Ramos (cell line): Measurements from ENCODE around the gene SLC12A3.

Source experiments
- in situ Hi-C: fragments of 300-500 bp; cut with MboI; formaldehyde crosslinking; loops from one replicate; pipeline ENCODE4 v1.14.3; 2022; ENCODE audit warnings: low sequenced_read_pairs; ENCODE audit not compliant: unreplicated experiment

Gene SLC12A3

DNA sequence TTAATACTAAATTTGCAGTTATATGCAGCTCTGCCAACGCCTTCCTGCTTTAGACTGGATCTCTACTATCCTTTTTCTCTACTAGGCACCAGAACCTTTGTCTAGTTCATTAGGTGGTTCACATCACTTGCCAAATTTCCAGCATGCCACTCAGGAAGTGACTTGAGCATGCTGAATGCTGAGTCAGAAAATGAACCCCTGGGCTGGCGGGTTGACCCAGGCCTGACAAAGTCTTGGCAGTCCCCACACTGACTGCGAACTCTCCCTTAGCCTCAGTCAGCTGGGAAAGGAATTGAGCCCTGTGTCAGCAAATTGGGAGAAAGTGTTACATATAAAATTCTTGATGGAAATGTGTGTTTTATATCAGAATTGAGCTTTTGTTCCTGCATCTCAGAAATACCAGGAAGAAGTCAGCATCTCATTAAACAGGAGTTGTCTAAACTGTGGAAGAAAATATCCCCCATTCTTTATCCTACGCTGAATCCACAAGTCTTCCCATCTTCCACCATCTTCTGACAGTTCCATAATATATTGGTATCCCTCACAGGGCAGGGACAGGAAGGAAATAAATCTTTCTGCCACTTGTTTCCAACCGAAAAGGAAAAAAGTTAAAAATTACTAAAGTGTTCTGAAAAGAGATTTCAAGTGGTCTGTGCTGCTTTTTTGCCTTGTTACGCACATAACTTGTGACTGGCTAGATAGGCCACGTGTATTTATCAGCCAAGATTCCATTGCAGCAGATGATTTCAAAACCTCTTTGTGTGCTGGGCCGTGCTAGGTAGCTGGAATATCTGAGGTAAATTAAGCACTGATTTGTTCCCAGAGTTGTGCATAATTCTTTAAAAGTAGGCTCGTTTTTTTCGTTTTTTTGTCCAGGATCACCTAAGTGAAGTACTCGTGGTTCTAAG is 16.7 kb upstream of the SLC12A3 start:
- in situ Hi-C loops: no loop called here

DNA sequence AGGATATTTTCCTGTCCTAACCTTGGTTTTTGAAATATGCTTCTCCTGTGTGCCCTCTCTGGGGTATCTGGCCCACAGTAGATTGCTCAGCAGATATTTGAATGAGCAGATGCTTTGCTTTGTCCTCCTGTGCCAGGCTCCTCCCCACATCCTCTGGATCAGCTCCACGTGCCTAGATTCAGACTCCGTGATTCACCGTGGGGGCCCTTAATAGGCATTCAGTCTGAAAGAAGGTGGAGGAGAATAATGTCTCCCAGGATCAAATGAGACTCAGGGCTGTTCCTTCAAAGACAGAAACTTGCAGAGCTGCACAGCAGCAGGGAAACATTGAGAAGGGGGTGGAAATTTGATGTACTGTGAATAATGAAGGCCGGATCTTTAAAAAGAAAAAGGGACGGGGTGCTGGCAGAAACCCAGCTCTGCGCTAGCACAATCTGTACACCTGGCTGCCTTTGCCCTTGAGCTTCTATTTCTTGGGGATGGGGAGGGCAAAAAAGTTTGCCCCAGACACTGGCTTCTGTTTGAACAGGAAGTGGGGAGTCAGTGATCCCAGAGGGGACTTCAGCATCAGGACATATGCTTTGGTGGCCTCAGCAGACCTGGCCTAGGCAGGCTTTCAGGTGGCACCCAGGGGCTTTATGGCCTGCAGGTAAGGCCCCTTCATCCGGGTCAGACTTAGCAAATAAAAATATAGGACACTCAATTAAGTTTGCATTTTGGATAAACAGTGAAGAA is 15.9 kb upstream of the SLC12A3 start:
- in situ Hi-C loops: no loop called here

DNA sequence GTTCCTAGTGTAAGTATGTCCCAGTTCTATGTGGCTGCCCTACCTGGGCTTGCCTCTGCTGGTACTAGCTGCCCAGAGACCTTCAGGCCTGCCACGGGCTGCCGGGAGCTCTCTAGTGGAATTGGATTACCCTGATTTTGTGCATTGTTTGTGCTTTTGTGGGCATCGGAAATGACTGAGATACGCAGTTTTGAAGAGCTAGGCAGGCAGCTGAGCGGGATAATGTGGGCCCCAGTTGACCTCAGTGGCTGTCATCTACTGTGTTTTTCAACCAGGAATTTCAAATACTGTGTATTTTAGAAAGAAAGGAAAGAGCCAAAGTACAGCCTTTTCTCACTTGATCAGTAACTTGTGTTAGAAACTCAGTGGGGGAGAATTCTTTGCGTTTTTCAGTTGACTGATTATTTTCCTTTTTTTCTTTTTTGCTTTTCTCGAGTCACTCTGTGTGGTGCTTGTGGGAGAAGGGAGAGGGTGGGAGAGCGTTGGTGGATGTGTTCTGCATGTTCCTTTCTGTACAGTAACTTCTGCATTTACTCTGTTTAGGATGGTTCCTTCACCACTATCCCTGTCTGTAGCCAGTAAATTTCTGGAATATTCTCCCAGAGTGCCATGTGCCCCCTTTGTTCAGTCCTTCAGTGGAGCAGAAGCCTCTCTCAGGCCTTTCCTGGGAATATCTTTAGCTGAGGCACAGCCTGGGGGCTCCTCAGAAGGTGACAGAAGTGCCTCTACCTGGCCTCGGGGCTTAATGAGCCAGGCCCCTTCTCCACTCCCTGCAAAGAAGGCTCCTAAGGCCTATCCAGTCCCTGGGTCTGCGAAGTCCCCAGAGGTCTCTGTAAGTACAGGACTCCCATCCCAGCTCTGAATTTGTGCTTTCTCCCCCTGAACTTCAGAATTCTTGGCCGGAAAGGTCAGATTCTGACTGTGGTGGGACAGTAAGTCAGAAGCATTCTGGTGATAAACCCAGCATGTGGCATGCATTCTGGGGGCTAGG is 15.0 kb upstream of the SLC12A3 start:
- in situ Hi-C loops: no loop called here

DNA sequence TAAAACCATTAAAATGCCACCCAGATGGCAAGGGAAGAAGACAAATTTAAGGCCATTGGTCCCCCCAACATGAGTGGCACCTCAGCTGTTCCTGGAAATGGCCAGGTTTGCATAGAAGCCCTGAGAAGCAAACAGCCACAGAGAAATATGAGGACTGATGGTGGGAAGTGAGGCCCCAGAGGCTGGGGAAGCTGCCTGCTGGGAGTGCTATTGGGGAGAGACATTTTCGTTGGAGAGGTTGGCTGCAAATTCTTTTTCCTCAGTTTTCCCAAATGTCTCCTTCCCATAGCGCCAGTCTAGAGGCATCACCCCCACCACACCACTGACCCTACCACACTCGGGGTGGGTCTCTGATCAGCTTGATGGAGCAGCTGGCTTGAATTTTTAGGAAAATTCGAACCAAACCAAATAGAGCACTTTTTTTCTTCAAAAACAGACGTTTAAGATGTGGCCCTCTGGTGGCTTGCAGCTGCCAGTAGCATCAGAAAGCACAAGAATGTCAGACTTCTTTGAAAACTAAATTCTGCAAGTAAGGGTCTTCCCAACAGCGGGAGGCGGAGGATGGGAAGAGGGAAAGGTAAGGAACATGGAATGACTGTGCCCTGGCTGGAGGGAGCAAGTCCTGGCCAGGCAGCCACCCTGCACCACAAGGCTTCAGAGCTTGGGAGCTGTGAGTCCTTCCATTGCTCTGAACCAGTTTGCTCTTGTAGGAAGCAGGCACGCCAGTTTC is 13.2 kb upstream of the SLC12A3 start:
- in situ Hi-C loops: no loop called here

DNA sequence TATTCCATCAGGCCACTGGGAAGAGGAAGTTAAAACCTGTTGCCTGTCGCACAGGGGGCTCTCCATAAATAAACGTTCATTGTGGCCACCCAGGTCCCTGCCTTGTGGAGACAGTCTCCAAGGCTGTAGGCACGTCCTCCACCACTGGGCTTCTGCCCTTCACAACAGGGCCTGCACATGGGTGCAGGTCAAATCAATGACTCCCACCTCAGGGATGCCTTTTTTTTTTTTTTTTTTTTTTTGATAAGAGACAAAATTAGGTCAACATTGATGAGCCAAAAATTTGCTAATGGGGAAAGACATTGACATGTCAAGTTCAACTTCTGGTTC is 12.6 kb upstream of the SLC12A3 start:
- in situ Hi-C loops: no loop called here

DNA sequence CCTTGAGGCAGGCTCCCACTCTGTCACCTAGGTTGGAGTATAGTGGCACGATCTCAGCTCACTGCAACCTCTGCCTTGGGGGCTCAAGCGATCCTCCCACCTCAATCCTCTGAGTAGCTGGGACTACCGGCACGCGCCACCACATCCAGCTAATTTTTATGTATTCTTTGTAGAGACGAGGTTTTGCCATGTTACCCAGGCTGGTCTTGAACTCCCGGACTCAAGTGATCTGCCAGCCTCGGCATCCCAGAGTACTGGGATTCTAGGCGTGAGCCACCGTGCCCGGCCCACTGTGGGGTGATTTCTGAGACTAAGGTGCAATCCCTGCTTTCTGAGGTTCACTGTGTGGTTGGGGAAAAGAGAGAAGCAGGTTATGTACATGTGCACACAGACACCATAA is 12.0 kb upstream of the SLC12A3 start:
- in situ Hi-C loops: no loop called here

DNA sequence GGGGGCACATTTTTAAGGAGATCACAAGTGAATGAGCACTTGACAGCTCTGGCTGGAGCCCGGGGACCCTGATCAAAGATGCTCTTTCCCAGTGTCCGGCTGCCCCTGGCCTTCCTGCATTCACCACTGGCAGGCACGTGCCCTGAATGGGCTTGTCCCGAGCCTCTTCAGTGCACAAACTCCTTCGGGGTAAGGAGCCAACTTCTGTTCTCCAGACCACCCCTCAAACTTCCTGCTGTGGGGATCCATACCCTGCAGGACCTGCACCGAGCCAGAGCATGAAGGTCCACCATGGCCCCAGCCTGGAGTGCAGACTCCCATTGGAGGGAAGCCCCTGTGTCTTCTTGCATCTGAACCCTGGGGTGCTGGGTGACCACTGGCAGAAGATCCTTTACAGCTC is 9.8 kb upstream of the SLC12A3 start:
- in situ Hi-C loops: no loop called here

DNA sequence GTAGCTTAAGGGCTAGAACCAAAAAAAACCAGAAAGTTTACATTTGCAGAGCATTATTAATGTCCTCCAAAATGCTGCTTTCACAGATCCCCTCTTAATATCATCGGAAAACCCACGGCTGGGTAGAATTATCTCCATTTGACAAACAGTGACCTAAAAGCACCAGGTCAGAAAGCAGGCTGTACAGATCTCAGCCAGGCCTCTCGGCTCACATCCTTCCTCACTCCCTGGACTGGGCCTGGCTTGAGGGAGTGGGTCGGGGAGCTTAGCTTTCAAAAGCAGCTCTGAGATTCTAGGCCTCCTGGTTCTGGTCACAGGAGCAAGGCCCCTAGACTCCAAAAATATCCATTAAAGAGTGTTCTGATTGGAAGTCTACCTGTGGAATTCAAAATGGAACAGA is 9.1 kb upstream of the SLC12A3 start:
- in situ Hi-C loops: no loop called here

DNA sequence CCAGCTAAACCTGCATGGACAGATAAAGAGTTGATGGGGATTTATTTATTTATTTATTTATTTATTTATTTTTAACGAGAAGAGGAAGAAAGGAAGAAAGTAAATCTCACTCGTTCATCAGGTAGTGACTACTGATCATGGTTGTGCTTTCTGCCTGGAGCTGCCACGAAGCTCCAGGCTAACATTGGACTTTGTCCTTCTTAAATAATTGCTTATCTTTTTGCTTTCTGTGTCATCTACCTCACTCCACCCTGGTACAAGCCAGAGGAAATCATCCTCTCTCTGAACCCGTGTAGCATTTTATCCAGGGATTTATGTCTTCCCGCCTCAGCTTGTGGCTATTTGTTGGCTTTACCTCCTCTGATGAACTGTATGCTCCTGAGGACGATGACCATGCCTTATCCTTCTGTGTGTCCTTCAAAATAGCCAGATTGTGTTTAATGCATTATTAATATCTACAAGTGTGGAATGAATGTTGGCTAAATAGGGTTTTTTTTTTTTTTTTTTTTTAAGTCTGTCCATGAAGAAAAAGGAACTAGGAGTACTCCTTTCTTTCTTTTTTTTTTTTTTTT is 8.0 kb upstream of the SLC12A3 start:
- in situ Hi-C loops: no loop called here

DNA sequence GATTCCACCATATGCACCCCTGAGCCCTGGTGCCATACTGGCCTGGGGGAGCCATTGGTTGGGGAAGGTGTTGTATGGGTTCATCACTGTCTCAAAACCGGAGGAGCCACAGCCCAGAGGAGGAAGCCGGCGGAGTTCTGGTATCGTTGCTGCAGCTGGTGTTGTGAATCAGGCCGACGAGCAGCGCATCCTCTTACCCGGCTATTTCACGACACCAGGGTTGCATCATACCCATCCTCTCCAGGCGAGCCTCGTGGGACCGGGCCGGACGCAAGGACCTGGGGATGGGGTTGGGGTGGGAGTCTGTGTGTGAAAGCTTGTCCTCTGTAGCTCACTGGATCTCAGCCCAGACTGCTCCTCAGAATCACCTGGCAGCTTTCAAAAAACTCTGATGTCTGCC is 6.6 kb upstream of the SLC12A3 start:
- in situ Hi-C loops: no loop called here

DNA sequence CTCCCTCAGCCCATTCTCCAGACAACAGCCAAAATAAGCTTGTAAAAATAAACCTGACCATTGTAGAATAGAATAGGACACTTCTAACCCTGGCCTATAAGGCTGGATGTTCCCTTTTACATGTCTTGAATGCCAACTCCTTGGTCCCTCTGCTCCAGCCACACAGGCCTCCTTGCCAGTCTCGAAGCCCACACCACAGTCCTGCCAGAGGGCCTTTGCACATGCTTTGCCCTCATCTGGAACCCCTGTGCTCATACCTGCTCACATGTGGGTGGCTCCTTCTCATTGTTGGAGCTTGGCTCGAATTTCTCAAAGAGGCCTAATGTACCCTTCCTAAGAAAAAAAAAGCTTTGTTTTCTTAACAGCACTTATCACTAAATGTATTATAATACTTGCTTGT is 5.4 kb upstream of the SLC12A3 start:
- in situ Hi-C loops: loop anchor here (10.0 kb wide), 2 partner anchors 195 to 305 kb away; no protein-coding TSS in a partner anchor

DNA sequence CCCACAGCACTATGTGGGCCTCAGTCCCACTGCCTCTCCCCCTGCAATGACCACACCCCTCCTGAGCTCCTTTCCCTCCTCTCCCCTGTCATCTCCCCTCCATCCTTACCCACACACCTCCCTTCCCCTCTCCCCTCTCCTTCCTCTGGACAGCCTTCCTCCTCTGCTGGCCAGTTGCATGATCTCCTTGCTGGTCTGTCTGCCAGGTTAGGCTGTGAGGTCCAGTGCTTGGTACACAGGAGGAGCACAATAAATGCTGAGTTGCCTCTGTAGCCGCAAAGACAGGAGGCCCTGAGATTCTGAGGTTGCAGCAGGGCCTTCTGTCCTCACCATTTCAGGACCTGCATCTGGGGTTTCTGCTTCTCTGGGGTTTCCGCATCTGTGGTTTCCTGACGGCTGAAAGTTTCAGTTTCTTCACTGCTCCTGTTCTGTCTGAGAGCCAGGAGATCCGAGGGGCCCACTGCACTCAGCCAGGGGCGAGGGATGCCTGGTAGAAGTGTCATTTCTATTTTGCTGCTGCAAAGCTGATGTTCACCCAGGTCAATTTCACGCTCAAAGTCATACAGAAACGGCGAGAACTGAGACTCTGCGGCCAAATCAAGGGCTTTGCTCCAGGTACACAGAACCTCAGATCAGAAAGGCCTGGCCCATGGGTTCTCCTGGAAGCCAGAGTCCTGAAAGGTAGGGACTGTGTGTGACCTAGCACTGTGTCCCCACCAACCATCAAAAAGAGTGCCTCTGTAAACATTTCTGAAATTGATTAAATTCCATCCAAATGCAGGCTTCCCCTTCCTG is 4.6 kb upstream of the SLC12A3 start:
- in situ Hi-C loops: loop anchor here (10.0 kb wide), 2 partner anchors 194 to 304 kb away; no protein-coding TSS in a partner anchor

DNA sequence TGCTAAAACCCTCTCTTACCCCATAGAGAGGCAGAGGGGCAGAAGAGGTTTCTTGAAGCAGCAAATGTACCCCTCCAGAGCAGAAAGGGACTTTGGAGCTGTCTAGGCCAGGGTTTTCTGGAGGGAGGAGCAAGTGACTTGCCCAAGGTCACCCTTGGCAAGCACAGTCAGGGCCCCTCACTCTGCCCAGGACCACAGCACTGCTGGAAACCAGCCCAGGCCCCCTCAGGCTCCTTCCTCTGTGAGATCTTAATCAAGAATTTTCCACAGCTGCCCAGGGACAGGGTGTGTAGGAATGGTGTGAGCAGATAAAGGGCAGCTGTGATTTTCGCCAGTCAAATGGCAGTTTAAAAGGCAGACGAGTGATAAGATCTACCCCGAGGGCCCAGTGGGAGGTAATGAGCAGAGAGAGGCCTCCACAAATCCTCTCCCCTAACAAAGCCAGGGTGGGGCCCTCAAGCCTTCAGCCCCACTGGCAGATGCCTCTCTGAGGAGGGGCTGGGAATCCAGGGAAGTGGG is 3.9 kb upstream of the SLC12A3 start:
- in situ Hi-C loops: loop anchor here (10.0 kb wide), 2 partner anchors 194 to 304 kb away; no protein-coding TSS in a partner anchor

DNA sequence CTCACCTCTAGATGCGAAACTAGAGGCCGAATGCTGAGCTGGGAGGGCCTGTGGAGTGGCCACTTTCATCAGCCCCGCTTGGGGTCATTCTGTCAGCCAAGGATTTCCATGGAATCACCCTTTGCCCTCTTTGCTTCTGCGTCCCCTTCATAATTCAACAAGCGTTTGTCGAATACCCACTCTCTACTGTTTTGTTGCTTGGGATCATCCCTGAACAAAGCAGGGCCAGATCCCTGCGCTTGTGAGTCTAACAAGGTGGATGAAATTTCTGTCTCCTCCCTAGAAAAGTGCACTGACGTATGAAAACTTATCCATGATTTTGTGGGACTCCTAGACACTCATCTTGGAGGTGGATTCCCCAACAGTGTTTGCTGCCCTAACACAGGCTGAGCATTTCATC is 3.3 kb upstream of the SLC12A3 start:
- in situ Hi-C loops: loop anchor here (10.0 kb wide), 2 partner anchors 193 to 303 kb away; no protein-coding TSS in a partner anchor

DNA sequence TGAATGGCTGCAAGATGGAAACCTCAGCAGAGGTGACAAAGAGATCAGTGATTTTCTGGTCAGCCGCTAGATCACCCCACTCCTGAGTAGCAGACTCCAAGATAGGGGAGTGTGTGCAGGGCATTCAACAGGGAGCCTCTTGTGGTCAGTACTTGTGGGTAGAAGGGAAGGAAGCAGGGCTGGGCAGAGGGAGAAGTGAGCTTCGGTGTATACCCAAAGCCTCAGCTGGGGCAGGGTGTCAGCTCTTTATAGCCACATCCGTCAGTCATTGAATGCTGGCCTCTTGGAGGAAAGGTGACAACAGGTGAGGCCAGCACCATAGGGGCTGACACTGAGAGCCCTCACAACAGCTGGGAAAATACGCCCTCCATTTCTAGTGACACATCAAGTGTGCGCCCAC is 2.2 kb upstream of the SLC12A3 start:
- in situ Hi-C loops: loop anchor here (10.0 kb wide), 2 partner anchors 192 to 302 kb away; no protein-coding TSS in a partner anchor

DNA sequence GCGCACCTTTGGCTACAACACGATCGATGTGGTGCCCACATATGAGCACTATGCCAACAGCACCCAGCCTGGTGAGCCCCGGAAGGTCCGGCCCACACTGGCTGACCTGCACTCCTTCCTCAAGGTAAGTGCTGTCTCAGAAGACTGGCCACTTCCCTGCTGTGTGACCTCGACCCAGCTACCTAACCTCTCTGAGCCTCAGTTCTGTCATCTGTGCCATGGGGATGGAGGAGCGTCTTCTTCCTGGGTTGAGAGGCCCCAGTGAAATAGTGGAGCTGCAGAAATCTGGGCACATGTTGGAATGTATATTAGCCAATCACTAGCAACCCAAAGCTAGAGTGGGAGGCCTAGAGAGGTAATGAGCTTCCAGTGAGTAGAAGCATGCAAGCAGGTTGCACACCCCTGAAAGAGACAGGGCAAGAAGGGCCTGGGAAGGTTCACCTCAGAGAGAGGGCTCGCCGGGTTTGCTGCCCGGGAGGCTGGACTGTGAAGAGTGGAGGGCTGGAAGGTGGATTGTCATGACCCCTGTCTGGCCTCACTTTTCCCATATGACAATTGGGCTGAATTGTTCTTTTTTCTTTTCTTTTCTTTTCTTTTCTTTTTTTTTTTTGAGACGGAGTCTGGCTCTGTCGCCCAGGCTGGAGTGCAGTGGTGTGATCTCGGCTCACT is 521 bp downstream of the SLC12A3 start:
- in situ Hi-C loops: loop anchor here (5.0 to 10.0 kb wide), 3 partner anchors 87 to 299 kb away; no protein-coding TSS in a partner anchor
